ENCODE results near the gene SMIM38. TPM values are rescaled to one million over a fixed set of nuclear protein-coding genes. Genes with fewer than 3 reads are reported as not detected.

The SMIM38 gene
- total RNA-seq, 4 donors from 2014 or later, result 0.26 to 3.1 (median 0.31) TPM; not detected in 1

- 76% methylated on average over 24 of the region's 27 CpGs for WGBS
- Histone ChIP-seq H3K9me3 (no peaks in the 10 kb centered on the region), H3K4me3 (peak overlapping the region; percentile 18), H3K4me1 (peaks cover 33% of the 10 kb centered on the region), H3K27ac (peak overlapping the region; percentile 76), H3K36me3 (no peaks in the 10 kb centered on the region), H3K27me3 (no peaks in the 10 kb centered on the region)
- DNase-seq (ENCODE audit: low spot score in 2 of 2), result peak in 1 of 2 donors; percentile 64
- TF ChIP-seq CTCF (IDR thresholded peaks at IDR 0.05) (no peak), EP300 (IDR thresholded peaks at IDR 0.05) (no peak), POLR2A (IDR thresholded peaks at IDR 0.05) (no peak), POLR2AphosphoS5 (IDR thresholded peaks at IDR 0.05) (no peak)
These were observed 31.9 kb upstream of the SMIM38 start for GRCh38 chr11:69123593-69124545.

- TF ChIP-seq POLR2A (IDR thresholded peaks at IDR 0.05) (no peak), CTCF (IDR thresholded peaks at IDR 0.05) (no peak), EP300 (IDR thresholded peaks at IDR 0.05) (no peak), POLR2AphosphoS5 (IDR thresholded peaks at IDR 0.05) (no peak)
- DNase-seq (ENCODE audit: low spot score in 2 of 2), result no peak
- Histone ChIP-seq H3K4me1 (peaks cover 33% of the 10 kb centered on the region), H3K27me3 (no peaks in the 10 kb centered on the region), H3K36me3 (no peaks in the 10 kb centered on the region), H3K9me3 (no peaks in the 10 kb centered on the region), H3K27ac (no peak overlapping the region), H3K4me3 (no peak overlapping the region)
- 90% methylated on average over 3 of the region's 3 CpGs for WGBS
These were observed 29.9 kb upstream of the SMIM38 start for GRCh38 chr11:69125861-69126260.

GRCh38 chr11:69126286-69126685, 29.4 kb upstream of the SMIM38 start:
- H3K4me1 ChIP-seq, result peaks cover 33% of the 10 kb centered on the region
- H3K36me3 ChIP-seq, result no peaks in the 10 kb centered on the region
- no peak overlapping the region for H3K27ac ChIP-seq
- 60% methylated on average over 3 of the region's 12 CpGs for WGBS
- TF ChIP-seq POLR2AphosphoS5 (IDR thresholded peaks at IDR 0.05) (no peak), CTCF (IDR thresholded peaks at IDR 0.05) (no peak), EP300 (IDR thresholded peaks at IDR 0.05) (no peak), POLR2A (IDR thresholded peaks at IDR 0.05) (no peak)
- peak in 1 of 2 donors; percentile 50 for DNase-seq (ENCODE audit: low spot score in 2 of 2)
- no peak overlapping the region for H3K4me3 ChIP-seq
- H3K27me3 ChIP-seq, result no peaks in the 10 kb centered on the region
- H3K9me3 ChIP-seq, result no peaks in the 10 kb centered on the region

GRCh38 chr11:69127081-69127850, 28.5 kb upstream of the SMIM38 start:
- TF ChIP-seq CTCF (IDR thresholded peaks at IDR 0.05), result no peak
- no peak for TF ChIP-seq EP300 (IDR thresholded peaks at IDR 0.05)
- TF ChIP-seq POLR2A (IDR thresholded peaks at IDR 0.05), result no peak
- TF ChIP-seq POLR2AphosphoS5 (IDR thresholded peaks at IDR 0.05), result no peak
- H3K27me3 ChIP-seq, result no peaks in the 10 kb centered on the region
- H3K4me3 ChIP-seq, result no peak overlapping the region
- H3K4me1 ChIP-seq, result peaks cover 28% of the 10 kb centered on the region
- no peaks in the 10 kb centered on the region for H3K36me3 ChIP-seq
- no peaks in the 10 kb centered on the region for H3K9me3 ChIP-seq
- no peak overlapping the region for H3K27ac ChIP-seq
- DNase-seq (ENCODE audit: low spot score in 2 of 2), result peak in 1 of 2 donors; percentile 60
- 58% methylated on average over 14 of the region's 26 CpGs for WGBS

GRCh38 chr11:69127884-69128283, 27.9 kb upstream of the SMIM38 start:
- H3K9me3 ChIP-seq, result no peaks in the 10 kb centered on the region
- H3K36me3 ChIP-seq, result no peaks in the 10 kb centered on the region

More at GRCh38 chr11:69127884-69128283, 27.9 kb upstream of the SMIM38 start:
- no peak for DNase-seq (ENCODE audit: low spot score in 2 of 2)
- H3K27ac ChIP-seq, result no peak overlapping the region
- H3K4me1 ChIP-seq, result peaks cover 22% of the 10 kb centered on the region
- no peaks in the 10 kb centered on the region for H3K27me3 ChIP-seq
- WGBS, result 90% methylated on average over 1 of the region's 1 CpG
- H3K4me3 ChIP-seq, result no peak overlapping the region
- TF ChIP-seq POLR2A (IDR thresholded peaks at IDR 0.05) (no peak), POLR2AphosphoS5 (IDR thresholded peaks at IDR 0.05) (no peak), CTCF (IDR thresholded peaks at IDR 0.05) (no peak), EP300 (IDR thresholded peaks at IDR 0.05) (no peak)
